ENCODE results near the gene DR1.

The DR1 gene

GRCh38 chr1:93395195-93395594 lies 49.5 kb downstream of the DR1 start:
- no peak for DNase-seq

- no peak for DNase-seq
Measured at GRCh38 chr1:93399781-93400180, 54.1 kb downstream of the DR1 start.

GRCh38 chr1:93408203-93408602 lies 62.5 kb downstream of the DR1 start:
- DNase-seq, result no peak

- no peak for DNase-seq
Measured at GRCh38 chr1:93411000-93411399, 65.3 kb downstream of the DR1 start.

- no peak for DNase-seq
Measured at GRCh38 chr1:93414749-93415148, 69.0 kb downstream of the DR1 start.

- no peak for DNase-seq
Measured at GRCh38 chr1:93415296-93415695, 69.6 kb downstream of the DR1 start.

GRCh38 chr1:93416183-93416582 lies 70.5 kb downstream of the DR1 start:
- DNase-seq, result no peak

All from activated CD4-positive, alpha-beta T cell treated with anti-CD3 and anti-CD28 coated beads for 4 hours (primary cell).